H9 (cell line): ENCODE data around the gene HFE. TPM values are rescaled to one million over a fixed set of nuclear protein-coding genes. Genes with fewer than 3 reads are reported as not detected.

ENCODE experiments used
- DNase-seq: peaks from one replicate; pipeline ENCODE4 v3.0.0-alpha.2; 2017
- H2AFZ ChIP-seq: one replicate; pipeline ENCODE4 v1.6.1; 2013; ENCODE audit warnings: mild to moderate bottlenecking, low read length, control low read depth, moderate library complexity
- H2AK5ac ChIP-seq: 2 replicates; pipeline ENCODE4 v1.6.1; 2013; ENCODE audit warnings: low read length, control low read depth, mixed read lengths; ENCODE audit not compliant: insufficient read length
- H2BK120ac ChIP-seq: one replicate; pipeline ENCODE4 v1.6.1; 2013; ENCODE audit warnings: low read depth, mild to moderate bottlenecking, low read length, control low read depth, inconsistent platforms; ENCODE audit not compliant: poor library complexity, severe bottlenecking
- H2BK12ac ChIP-seq: 2 replicates; pipeline ENCODE4 v1.6.1; 2013; ENCODE audit warnings: low read length, control low read depth, mixed read lengths, low read depth; ENCODE audit not compliant: insufficient read length
- H2BK15ac ChIP-seq: 2 replicates; pipeline ENCODE4 v1.6.1; 2013; ENCODE audit warnings: low read depth, low read length, control low read depth
- H2BK20ac ChIP-seq: one replicate; pipeline ENCODE4 v1.6.1; 2013; ENCODE audit warnings: low read depth, mild to moderate bottlenecking, low read length, control low read depth, inconsistent platforms; ENCODE audit not compliant: poor library complexity, severe bottlenecking
- H2BK5ac ChIP-seq: 2 replicates; pipeline ENCODE4 v1.6.1; 2013; ENCODE audit warnings: low read length, control low read depth, mixed read lengths; ENCODE audit not compliant: insufficient read length
- H3K14ac ChIP-seq: 2 replicates; pipeline ENCODE4 v1.6.1; 2013; ENCODE audit warnings: low read length, control low read depth; ENCODE audit not compliant: insufficient read depth
- H3K18ac ChIP-seq: 2 replicates; pipeline ENCODE4 v1.6.1; 2013; ENCODE audit warnings: low read depth, mild to moderate bottlenecking, mixed read lengths, low read length, control low read depth; ENCODE audit not compliant: insufficient read length
- H3K23ac ChIP-seq: 2 replicates; pipeline ENCODE4 v1.6.1; 2013; ENCODE audit warnings: low read length, control low read depth, mixed read lengths, low read depth; ENCODE audit not compliant: insufficient read length
- H3K23me2 ChIP-seq: 2 replicates; pipeline ENCODE4 v1.6.1; 2013; ENCODE audit warnings: low read depth, mild to moderate bottlenecking, mixed read lengths, low read length, control low read depth; ENCODE audit not compliant: insufficient read length, poor library complexity, severe bottlenecking
- H3K27ac ChIP-seq: 2 replicates; pipeline ENCODE4 v1.5.1; 2013; ENCODE audit warnings: low read length, control low read depth, mixed read lengths, low read depth; ENCODE audit not compliant: insufficient read length
- H3K27me3 ChIP-seq: 2 replicates; pipeline ENCODE4 v1.6.1; 2013; ENCODE audit warnings: low read length, control low read depth, inconsistent platforms; ENCODE audit not compliant: insufficient read depth
- H3K4ac ChIP-seq: 2 replicates; pipeline ENCODE4 v1.6.1; 2013; ENCODE audit warnings: low read depth, mild to moderate bottlenecking, control low read depth, inconsistent platforms, low read length, moderate library complexity
- H3K4me1 ChIP-seq: 2 replicates; pipeline ENCODE4 v1.6.1; 2013; ENCODE audit warnings: low read length, control low read depth, inconsistent platforms; ENCODE audit not compliant: insufficient read depth
- H3K4me2 ChIP-seq: 2 replicates; pipeline ENCODE4 v1.6.1; 2013; ENCODE audit warnings: low read length, control low read depth, mixed read lengths; ENCODE audit not compliant: insufficient read length, insufficient read depth
- H3K56ac ChIP-seq: 2 replicates; pipeline ENCODE4 v1.6.1; 2013; ENCODE audit warnings: low read depth, mild to moderate bottlenecking, mixed read lengths, low read length, control low read depth; ENCODE audit not compliant: insufficient read length
- H3K79me1 ChIP-seq: 2 replicates; pipeline ENCODE4 v1.6.1; 2013; ENCODE audit warnings: low read depth, mild to moderate bottlenecking, moderate library complexity, low read length, control low read depth, inconsistent platforms; ENCODE audit not compliant: insufficient read depth, poor library complexity, severe bottlenecking
- H3K79me2 ChIP-seq: 2 replicates; pipeline ENCODE4 v1.6.1; 2013; ENCODE audit warnings: low read length, control low read depth, inconsistent platforms; ENCODE audit not compliant: insufficient read depth
- H3K9ac ChIP-seq: 2 replicates; pipeline ENCODE4 v1.6.1; 2013; ENCODE audit warnings: low read length, control low read depth, mixed read lengths; ENCODE audit not compliant: insufficient read length; ENCODE audit errors: extremely low read depth
- H3K9me3 ChIP-seq: one replicate; pipeline ENCODE4 v1.6.1; 2013; ENCODE audit warnings: low read depth, low read length, inconsistent platforms; ENCODE audit not compliant: control insufficient read depth
- H3T11ph ChIP-seq: one replicate; pipeline ENCODE4 v1.6.1; 2013; ENCODE audit warnings: mild to moderate bottlenecking, low read length, control low read depth, inconsistent platforms
- H4K20me1 ChIP-seq: one replicate; pipeline ENCODE4 v1.6.1; 2013; ENCODE audit not compliant: control insufficient read depth, insufficient read length, insufficient read depth
- H4K5ac ChIP-seq: 2 replicates; pipeline ENCODE4 v1.6.1; 2013; ENCODE audit warnings: low read depth, mild to moderate bottlenecking, mixed read lengths, low read length, control low read depth; ENCODE audit not compliant: insufficient read length
- H4K8ac ChIP-seq: replicated peaks from 2 replicates; pipeline ENCODE4 v1.6.1; 2013; ENCODE audit warnings: low read length, control low read depth, mixed read lengths, low read depth; ENCODE audit not compliant: insufficient read length
- H4K91ac ChIP-seq: 2 replicates; pipeline ENCODE4 v1.6.1; 2013; ENCODE audit warnings: low read depth, mild to moderate bottlenecking, moderate library complexity, mixed read lengths, low read length, control low read depth; ENCODE audit not compliant: insufficient read length
- H3K27ac Mint-ChIP-seq, 3 experiments: 2 replicates in 2 of 3; 3 replicates in 1 of 3; pipeline ENCODE4 v1.8.0; 2020 to 2021; ENCODE audit warnings: mixed read lengths in 3 of 3, mild to moderate bottlenecking in 1 of 3, moderate library complexity in 1 of 3
- H3K27me3 Mint-ChIP-seq: 2 replicates; pipeline ENCODE4 v1.8.0; 2021; ENCODE audit warnings: low read depth, mild to moderate bottlenecking, moderate library complexity, mixed read lengths
- H3K36me3 Mint-ChIP-seq, 3 experiments: 2 replicates in 2 of 3; 3 replicates in 1 of 3; pipeline ENCODE4 v1.8.0; 2020 to 2021; ENCODE audit warnings: low read depth in 3 of 3, mixed read lengths in 3 of 3; ENCODE audit not compliant: insufficient read depth in 1 of 3
- H3K4me1 Mint-ChIP-seq, 2 experiments: 2 replicates each; pipeline ENCODE4 v1.8.0; 2020; ENCODE audit warnings: mixed read lengths in 2 of 2
- H3K4me3 Mint-ChIP-seq, 2 experiments: 2 replicates in 1 of 2; 3 replicates in 1 of 2; pipeline ENCODE4 v1.8.0; 2020 to 2021; ENCODE audit warnings: mild to moderate bottlenecking in 2 of 2, mixed read lengths in 2 of 2, moderate library complexity in 1 of 2
- H3K9me3 Mint-ChIP-seq, 2 experiments: 2 replicates in 1 of 2; 3 replicates in 1 of 2; pipeline ENCODE4 v1.8.0; 2020; ENCODE audit warnings: mild to moderate bottlenecking in 2 of 2, mixed read lengths in 2 of 2, moderate library complexity in 1 of 2
- CTCF ChIP-seq: fragments of 200-600 bp; sonication (generic); conservative IDR thresholded peaks from 3 replicates; pipeline ENCODE4 v1.8.0; 2021; ENCODE audit warnings: antibody characterized with exemption, mild to moderate bottlenecking
- WGBS: extraction: QIAGEN DNeasy Blood & Tissue Kit; methylation state at CpG from one replicate; pipeline ENCODE4 v1.1.7; 2013; ENCODE audit warnings: missing lambda C conversion rate, low lambda C conversion rate, mixed read lengths; ENCODE audit not compliant: insufficient read length; ENCODE audit errors: extremely low coverage; 5-methylcytosine and 5-hydroxymethylcytosine counted together
- total RNA-seq: library from RNA; stranded (reverse); gene quantifications from 2 replicates; pipeline ENCODE4 v1.2.1, GENCODE V29; 2021

The HFE gene
- total RNA-seq, 1 experiment from 2014 or later = 0.98 TPM

GRCh38 chr6:26141378-26141904 is 54.2 kb downstream of the HFE start:
- Mint-ChIP-seq H3K36me3 (no peaks in the 10 kb centered on the region; a peak in 1 of 7 replicates), H3K27ac (no peak overlapping the region; a peak in 1 of 7 replicates)
- no peak overlapping the region for H2BK15ac ChIP-seq

More at GRCh38 chr6:26141378-26141904, 54.2 kb downstream of the HFE start:
- Histone ChIP-seq H3K18ac (no peak overlapping the region), H3K4me2 (no peak overlapping the region), H2AK5ac (no peak overlapping the region), H2BK5ac (no peak overlapping the region), H3K79me1 (no peaks in the 10 kb centered on the region), H4K8ac (no peak overlapping the region), H3K23me2 (no peaks in the 10 kb centered on the region), H2BK120ac (no peak overlapping the region), H3K79me2 (no peaks in the 10 kb centered on the region; the same call in 1 of the 2 replicates), H2BK12ac (no peak overlapping the region), H3K9ac (no peak overlapping the region), H3K27ac (no peak overlapping the region), H4K91ac (no peak overlapping the region), H3T11ph (no peak overlapping the region), H3K14ac (no peak overlapping the region), H3K56ac (no peak overlapping the region), H2AFZ (no peak overlapping the region), H3K27me3 (no peaks in the 10 kb centered on the region), H3K4me1 (peaks cover 4% of the 10 kb centered on the region), H3K9me3 (no peaks in the 10 kb centered on the region), H2BK20ac (no peak overlapping the region), H3K23ac (no peak overlapping the region), H3K4ac (no peak overlapping the region), H4K20me1 (no peaks in the 10 kb centered on the region), H4K5ac (no peak overlapping the region)
- no peaks in the 10 kb centered on the region for H3K9me3 Mint-ChIP-seq
- DNase-seq = no peak
- no CpG with 5 or more reads among the region's 4 CpGs for WGBS
- no peak overlapping the region for H3K4me3 Mint-ChIP-seq
- TF ChIP-seq CTCF = no peak
- H3K4me1 Mint-ChIP-seq = peaks cover 0 to 4% of the 10 kb centered on the region in 2 experiments; a peak in 1 of 4 replicates
- H3K27me3 Mint-ChIP-seq = no peaks in the 10 kb centered on the region
